ENCODE results near the gene STXBP5.

GRCh38 chr6:147392917-147393625 is 188.9 kb downstream of the STXBP5 start:
- no peak for TF ChIP-seq POLR2A (IDR thresholded peaks at IDR 0.05; ENCODE audit: low read length)
- no peak for TF ChIP-seq GATA1 (IDR thresholded peaks at IDR 0.05; ENCODE audit: low read depth, low read length)
